ENCODE results near the gene YBX2.

The YBX2 gene

GRCh38 chr17:7295230-7296180 lies 1.1 kb upstream of the YBX2 start:
- no peak for DNase-seq

DNA sequence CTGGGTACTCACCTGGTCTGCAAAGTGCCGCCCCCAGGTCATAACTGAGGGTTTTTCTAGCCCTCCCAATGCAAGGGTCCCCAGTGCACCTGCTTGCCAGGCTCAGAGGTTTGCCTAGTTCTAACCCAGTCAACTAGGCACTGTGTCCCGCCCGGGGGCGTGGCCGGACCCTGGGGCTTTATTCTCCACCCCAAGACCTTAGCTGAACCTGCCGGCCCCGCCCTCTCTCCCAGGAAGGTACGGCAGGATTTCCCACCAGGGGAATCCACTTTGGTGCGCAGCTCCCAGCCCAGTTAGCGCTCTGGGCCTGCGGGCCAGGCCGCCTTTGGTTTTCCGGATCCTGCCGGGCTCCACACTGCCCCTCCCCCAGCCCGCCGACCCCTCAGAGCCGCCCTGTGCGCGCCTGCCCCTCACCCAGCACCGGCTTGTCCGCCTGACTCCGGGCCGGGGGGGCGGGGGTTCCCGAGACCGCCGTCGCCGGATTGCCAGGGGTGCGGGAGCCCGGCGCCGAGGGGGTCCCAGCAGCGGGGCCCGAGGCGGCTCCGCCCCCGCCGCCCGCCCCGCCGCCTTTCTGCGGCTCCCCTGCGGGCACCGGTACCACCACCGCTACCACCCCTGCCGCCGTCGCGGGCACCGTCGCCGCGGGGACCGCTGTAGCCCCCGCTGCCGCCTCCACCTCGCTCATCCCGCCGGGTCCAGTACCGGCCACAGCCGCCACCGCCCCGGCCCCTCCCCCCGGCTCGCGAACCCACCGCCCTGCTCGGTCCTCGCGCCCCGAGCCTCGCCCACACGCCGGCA lies 424 bp downstream of the YBX2 start:
- no peak for DNase-seq

DNA sequence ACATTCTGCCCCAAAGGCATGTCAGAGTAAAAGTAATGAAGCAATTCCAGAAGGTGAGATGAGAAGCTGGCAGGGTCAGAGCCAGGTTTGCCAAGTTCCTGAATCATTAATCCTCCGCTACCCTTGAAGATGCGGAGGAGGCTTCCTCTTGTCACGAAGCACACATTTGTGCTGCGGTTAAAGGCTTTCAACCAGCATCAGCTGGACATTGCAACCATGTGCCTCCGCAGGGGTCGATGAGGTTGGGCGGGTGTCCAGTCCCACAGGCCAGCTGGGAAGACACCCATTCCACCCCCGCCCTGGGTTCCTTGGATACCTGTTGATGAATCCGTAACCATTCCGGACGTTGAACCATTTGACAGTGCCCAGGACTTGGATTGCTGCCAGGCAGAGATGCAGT lies 1.3 kb downstream of the YBX2 start:
- DNase-seq, result no peak

GRCh38 chr17:7292729-7293128 lies 1.7 kb downstream of the YBX2 start:
- no peak for DNase-seq

GRCh38 chr17:7292194-7292593 lies 2.2 kb downstream of the YBX2 start:
- no peak for DNase-seq

DNA sequence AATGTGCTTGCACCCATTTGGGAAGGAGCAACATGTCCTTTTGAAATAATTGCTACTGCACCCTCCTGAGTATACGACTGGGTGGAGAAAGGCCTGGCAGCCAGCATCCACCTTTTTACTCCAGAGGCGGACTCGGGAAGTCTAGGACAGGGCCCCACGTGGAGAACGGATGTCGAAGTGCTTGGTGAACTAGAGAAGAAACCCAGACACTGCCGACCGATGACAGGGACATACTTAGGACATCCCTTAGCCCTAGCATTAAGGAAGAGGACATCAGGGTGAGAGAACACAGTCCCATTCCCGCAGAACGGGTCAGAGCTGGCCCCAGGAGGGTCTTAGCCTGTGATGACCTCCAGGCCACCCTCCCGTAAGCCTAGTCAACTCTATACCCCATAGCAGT lies 3.8 kb downstream of the YBX2 start:
- no peak for DNase-seq

GRCh38 chr17:7290166-7290565 lies 4.3 kb downstream of the YBX2 start:
- no peak for DNase-seq

DNA sequence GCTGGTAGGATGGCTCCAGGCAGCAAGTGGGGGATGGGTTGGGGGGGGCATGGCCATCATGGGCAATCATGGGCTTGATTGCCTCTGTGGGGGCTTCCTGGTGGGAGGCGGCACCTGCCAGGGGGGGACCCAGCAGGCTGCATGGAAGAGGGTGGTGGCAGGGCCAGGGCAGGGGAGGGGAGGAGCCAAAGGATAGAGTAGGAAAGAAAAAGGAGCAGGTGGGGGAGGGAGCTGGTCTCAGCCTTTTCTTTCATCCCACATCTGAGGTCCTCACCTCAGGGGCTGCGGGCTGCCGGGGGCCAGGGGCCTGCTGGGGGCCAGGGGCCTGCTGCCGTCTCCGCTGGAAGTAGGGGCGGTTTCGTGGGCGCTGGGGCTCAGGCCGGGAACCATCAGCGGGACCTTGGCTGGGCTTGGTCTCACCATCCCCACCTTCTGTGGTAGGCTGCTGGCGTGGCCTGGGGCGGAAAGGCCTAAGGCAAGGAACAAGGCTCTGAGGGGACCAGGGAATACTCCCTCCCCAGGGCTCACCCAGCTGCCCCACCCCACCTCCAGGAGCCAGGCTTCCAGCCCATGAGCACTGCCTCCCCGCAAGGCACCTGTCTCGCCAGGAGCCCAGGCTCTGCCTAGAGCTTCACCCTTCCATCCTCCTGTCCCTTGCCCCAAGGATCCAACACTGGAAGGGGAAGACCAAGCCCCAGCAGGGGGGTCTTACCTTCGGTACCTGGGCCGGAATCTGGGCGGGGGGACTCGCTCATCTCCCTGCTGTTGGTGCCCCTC lies 5.0 kb downstream of the YBX2 start:
- no peak for DNase-seq

DNA sequence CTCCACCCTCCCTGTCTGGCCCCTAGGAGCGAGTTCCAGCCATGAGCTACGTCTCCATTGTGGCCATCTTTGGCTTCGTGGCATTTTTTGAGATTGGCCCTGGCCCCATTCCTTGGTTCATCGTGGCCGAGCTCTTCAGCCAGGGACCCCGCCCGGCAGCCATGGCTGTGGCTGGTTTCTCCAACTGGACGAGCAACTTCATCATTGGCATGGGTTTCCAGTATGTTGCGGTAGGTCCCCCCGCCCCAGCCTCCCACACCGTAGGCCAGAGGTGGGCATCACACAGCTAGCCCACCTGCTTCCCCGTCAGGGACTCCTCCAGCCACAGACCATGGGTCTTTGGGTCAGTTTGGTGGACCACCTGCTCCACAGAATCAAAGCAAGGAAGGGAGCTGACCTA lies 8.8 kb downstream of the YBX2 start:
- no peak for DNase-seq

DNA sequence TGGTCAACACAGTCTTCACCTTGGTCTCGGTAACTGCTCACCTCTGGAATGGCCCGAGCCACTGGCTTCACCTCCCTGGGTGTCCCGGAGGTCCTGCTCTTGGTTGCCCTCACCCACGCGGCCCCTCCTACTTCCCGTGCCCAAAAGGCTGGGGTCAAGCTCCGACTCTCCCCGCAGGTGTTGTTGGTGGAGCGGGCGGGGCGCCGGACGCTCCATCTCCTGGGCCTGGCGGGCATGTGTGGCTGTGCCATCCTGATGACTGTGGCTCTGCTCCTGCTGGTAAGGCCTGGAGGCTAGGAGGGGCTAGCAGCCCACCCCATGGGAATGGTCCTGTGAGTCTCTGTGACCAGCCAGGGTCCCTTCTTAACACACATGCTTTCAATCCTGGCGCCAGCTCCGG lies 9.5 kb downstream of the YBX2 start:
- no peak for DNase-seq

GRCh38 chr17:7283471-7284216 lies 10.8 kb downstream of the YBX2 start:
- DNase-seq, result no peak

GRCh38 chr17:7282752-7283321 lies 11.6 kb downstream of the YBX2 start:
- no peak for DNase-seq

DNA sequence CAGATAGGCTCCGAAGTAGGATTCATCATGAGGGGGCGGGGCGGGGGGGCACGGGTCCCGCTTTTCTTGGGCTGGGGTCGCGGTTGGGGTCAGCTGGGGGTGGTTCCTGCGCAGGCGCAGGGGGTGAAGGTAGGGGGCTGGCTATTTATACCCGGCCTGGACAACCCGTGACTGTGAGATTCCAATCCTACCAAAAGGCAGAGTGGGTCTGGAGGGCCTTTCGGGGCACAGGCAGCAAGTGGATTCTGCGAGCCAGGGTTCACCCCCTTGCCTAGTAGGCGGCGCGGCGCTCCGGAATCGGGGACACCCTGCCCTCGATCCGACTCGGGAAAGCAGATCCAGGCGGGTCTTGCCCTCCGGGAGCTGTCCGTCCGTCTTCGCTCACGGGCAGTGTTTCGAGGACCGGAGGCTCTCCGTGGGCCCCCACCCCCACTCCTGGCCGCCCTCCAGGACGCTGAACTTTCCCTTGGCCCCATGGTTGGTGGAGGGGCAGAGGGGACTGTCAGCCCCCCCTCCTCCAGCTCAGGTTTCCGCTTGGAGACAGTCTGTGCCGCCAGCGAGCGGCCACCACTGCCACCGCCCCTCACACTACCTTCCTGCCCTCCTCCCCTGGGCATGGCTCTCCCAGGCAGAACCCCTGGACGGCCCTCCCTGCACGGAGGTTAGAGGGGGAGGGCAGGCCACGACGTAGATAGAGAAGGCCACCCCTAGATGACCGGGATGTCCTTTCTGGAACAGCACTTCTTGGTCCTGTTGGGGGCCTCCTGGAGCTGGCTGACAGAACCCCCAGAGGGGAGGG lies 12.3 kb downstream of the YBX2 start:
- no peak for DNase-seq

DNA sequence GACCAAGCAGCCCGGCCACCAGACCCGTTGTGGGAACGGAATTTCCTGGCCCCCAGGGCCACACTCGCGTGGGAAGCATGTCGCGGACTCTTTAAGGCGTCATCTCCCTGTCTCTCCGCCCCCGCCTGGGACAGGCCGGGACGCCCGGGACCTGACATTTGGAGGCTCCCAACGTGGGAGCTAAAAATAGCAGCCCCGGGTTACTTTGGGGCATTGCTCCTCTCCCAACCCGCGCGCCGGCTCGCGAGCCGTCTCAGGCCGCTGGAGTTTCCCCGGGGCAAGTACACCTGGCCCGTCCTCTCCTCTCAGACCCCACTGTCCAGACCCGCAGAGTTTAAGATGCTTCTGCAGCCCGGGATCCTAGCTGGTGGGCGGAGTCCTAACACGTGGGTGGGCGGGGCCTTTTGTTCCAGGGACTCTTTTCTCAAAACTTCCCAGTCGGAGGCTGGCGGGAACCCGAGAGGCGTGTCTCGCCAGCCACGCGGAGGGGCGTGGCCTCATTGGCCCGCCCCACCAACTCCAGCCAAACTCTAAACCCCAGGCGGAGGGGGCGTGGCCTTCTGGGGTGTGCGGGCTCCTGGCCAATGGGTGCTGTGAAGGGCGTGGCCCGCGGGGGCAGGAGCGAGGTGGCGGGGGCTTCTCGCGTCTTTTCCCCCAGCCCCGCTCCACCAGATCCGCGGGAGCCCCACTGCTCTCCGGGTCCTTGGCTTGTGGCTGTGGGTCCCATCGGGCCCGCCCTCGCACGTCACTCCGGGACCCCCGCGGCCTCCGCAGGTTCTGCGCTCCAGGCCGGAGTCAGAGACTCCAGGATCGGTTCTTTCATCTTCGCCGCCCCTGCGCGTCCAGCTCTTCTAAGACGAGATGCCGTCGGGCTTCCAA lies 13.1 kb downstream of the YBX2 start, which contains the start of gene SLC2A4:
SLC2A4 (plus strand) TSS at position 645 of the 879 bp plus-strand sequence; CDS start at position 862, 217 bp downstream.
- peak; percentile 91 for DNase-seq

DNA sequence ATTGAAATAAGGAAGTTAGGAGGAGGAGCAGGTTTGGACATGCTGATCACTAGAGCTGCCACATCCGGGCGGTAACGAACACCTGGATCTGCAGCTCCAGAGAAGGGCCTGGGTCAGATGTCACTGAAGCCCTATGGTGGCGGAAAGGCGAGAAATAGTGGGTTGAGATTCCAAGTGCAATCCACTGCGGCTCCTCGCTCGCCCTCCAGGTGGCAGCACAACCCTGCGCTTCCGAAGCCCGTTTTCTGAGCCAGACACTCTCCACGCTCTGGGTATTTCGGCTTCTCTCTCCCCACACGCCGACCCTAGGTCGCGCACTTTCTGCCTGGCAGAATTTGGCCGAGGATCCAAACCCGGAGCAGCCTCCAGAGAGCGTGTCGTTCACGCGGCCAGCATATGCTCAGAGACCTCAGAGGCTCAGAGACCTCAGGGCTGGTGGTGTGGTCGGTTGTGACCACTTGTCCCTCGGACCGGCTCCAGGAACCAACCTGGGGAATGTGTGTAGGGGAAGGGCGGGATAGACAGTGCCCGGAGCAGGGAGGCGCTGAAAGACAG lies 13.8 kb downstream of the YBX2 start:
- DNase-seq, result peak; percentile 88

DNA sequence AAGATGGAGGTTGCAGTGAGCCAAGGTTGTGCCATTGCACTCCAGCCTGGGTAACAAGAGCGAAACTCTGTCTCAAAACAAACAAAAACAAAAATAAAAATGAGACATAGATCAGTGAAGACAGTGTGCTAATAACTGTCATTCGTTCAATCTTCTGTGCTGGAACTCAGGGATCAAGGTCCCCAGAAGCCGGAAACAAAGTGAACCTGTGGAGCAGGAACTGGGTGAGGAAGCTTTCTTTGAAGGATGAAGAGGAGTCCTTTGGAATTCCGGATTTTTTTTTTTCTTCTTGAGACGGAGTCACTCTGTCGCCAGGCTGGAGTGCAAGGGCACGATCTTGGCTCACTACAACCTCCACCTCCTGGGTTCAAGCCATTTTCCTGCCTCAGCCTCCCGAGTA lies 15.0 kb downstream of the YBX2 start:
- no peak for DNase-seq

- no peak for DNase-seq
Observed at GRCh38 chr17:7266784-7267183, 27.7 kb downstream of the YBX2 start.

DNA sequence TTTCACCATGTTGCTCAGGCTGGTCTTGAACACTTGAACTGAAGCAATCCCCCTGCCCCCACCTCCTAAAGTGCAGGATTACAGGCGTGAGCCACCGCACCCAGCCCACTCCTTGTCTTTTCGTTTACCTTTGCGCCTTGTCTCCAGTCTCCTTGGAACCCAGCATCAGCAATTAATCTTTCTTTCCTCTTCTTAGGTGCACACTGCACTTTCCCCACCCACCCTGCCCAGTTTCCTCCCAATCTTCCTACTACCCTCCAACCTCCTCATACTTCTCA lies 30.7 kb downstream of the YBX2 start:
- DNase-seq, result no peak

GRCh38 chr17:7262935-7263800 lies 31.3 kb downstream of the YBX2 start:
- DNase-seq, result no peak

All from stimulated activated CD4-positive, alpha-beta T cell treated with anti-CD3 and anti-CD28 coated beads, Interleukin-4, amount 100 ng/mL, for 24 hours (primary cell).